ENCODE data around the gene GNE.

DNA sequence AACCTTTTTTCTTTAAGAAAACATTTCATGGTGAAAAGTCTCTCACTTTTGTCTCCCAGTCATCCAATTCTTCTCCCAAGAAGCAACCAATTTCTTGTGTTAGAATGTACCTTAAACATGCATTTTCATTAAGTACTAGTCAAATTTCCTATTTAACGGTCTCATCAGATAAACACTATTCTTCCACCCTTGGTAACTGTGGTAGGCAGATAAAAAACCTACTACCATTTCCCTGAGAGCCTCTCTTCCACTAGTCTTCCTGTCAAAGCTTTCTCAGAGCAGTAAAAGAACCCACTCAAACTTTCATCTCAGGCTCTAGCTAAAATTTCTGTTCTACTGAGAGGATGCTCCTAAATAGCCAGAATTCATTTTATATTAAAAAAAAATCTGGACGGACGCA, 10.9 kb downstream of the GNE start:
- TF ChIP-seq, protein P1, sequence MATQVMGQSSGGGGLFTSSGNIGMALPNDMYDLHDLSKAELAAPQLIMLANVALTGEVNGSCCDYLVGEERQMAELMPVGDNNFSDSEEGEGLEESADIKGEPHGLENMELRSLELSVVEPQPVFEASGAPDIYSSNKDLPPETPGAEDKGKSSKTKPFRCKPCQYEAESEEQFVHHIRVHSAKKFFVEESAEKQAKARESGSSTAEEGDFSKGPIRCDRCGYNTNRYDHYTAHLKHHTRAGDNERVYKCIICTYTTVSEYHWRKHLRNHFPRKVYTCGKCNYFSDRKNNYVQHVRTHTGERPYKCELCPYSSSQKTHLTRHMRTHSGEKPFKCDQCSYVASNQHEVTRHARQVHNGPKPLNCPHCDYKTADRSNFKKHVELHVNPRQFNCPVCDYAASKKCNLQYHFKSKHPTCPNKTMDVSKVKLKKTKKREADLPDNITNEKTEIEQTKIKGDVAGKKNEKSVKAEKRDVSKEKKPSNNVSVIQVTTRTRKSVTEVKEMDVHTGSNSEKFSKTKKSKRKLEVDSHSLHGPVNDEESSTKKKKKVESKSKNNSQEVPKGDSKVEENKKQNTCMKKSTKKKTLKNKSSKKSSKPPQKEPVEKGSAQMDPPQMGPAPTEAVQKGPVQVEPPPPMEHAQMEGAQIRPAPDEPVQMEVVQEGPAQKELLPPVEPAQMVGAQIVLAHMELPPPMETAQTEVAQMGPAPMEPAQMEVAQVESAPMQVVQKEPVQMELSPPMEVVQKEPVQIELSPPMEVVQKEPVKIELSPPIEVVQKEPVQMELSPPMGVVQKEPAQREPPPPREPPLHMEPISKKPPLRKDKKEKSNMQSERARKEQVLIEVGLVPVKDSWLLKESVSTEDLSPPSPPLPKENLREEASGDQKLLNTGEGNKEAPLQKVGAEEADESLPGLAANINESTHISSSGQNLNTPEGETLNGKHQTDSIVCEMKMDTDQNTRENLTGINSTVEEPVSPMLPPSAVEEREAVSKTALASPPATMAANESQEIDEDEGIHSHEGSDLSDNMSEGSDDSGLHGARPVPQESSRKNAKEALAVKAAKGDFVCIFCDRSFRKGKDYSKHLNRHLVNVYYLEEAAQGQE (IDR thresholded peaks at IDR 0.05; ENCODE audit: insufficient read depth in 1 of 2, low read depth in 2 of 2, low read length in 2 of 2) = no peak
- TF ChIP-seq POLR2AphosphoS5 (IDR thresholded peaks at IDR 0.05; ENCODE audit: low read depth, low read length) (no peak), TAF1 (IDR thresholded peaks at IDR 0.05; ENCODE audit: borderline replicate concordance, insufficient read depth, low read length) (no peak), SIN3A (IDR thresholded peaks at IDR 0.05; ENCODE audit: borderline replicate concordance, insufficient read depth, low read length) (no peak)

All from PFSK-1 (cell line).